IPS-18a (cell line): ENCODE results near the gene DDX28.

ENCODE experiments used
- H3K27ac ChIP-seq: one replicate; pipeline ENCODE4 v1.5.1; 2013; ENCODE audit warnings: low read length
- H3K27me3 ChIP-seq: one replicate; pipeline ENCODE4 v1.6.1; 2013; ENCODE audit warnings: mild to moderate bottlenecking, low read length; ENCODE audit not compliant: control insufficient read depth, insufficient read depth
- H3K36me3 ChIP-seq: one replicate; pipeline ENCODE4 v1.6.1; 2013; ENCODE audit warnings: low read depth, low read length; ENCODE audit not compliant: control insufficient read depth
- H3K4me1 ChIP-seq: one replicate; pipeline ENCODE4 v1.6.1; 2013; ENCODE audit warnings: low read depth, low read length; ENCODE audit not compliant: control insufficient read depth
- H3K4me3 ChIP-seq: one replicate; pipeline ENCODE4 v1.5.1; 2013; ENCODE audit warnings: low read length
- H3K9ac ChIP-seq: one replicate; pipeline ENCODE4 v1.6.1; 2013; ENCODE audit warnings: mild to moderate bottlenecking, low read length, moderate library complexity
- H3K9me3 ChIP-seq: one replicate; pipeline ENCODE4 v1.6.1; 2013; ENCODE audit warnings: low read depth, low read length; ENCODE audit not compliant: control insufficient read depth

DDX28 gene

GRCh38 chr16:68062910-68063393 is 39.9 kb upstream of the DDX28 start:
- no peaks in the 10 kb centered on the region for H3K4me1 ChIP-seq
- H3K27ac ChIP-seq = no peak overlapping the region
- no peaks in the 10 kb centered on the region for H3K27me3 ChIP-seq
- H3K9ac ChIP-seq = no peak overlapping the region
- H3K36me3 ChIP-seq = peaks cover 2% of the 10 kb centered on the region
- no peak overlapping the region for H3K4me3 ChIP-seq
- H3K9me3 ChIP-seq = no peaks in the 10 kb centered on the region

DNA sequence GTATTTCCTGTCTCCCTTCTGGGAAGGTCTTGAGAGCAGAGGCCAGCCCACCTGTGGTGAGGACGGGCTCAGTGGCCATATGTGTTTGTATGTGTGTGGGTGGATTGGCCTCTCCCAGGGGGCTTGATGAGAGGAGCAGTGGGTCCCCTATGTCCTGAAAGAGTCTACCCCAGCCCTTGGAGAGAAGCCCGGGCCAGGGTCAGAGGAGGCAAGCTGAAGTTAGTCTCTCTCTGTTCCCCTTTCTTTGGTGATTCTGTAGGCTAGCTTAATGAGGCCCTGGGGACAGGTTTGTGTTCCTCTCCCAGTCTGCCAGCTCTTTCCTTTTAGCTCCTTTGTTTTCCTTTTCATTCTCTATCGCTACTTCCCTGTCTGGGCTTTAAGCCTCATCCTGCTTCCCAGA is 38.4 kb upstream of the DDX28 start:
- Histone ChIP-seq H3K36me3 (peaks cover 2% of the 10 kb centered on the region), H3K4me1 (no peaks in the 10 kb centered on the region), H3K9ac (no peak overlapping the region), H3K27ac (no peak overlapping the region), H3K4me3 (no peak overlapping the region), H3K27me3 (no peaks in the 10 kb centered on the region), H3K9me3 (no peaks in the 10 kb centered on the region)

DNA sequence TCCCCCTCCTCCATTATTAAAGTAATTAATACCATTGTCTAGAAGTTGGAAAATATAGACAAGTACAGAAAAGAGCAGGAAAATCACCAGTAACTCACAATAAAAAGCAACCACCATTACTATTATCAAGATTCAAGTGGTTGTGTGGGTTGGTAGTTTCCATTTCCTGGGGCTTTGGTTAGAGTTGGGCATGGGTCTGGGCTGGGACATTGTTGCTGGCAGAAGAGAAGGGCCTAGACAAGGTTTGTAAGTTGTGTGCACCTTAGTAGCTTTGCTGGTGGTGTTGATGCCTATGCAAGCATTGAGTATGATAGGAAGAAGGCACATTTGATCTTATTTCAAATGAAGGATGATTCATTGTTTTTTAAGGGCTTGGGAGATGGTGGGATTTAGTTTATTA is 36.8 kb upstream of the DDX28 start:
- peaks cover 8% of the 10 kb centered on the region for H3K36me3 ChIP-seq
- no peak overlapping the region for H3K9ac ChIP-seq
- no peak overlapping the region for H3K4me3 ChIP-seq
- H3K9me3 ChIP-seq = no peaks in the 10 kb centered on the region
- H3K27me3 ChIP-seq = no peaks in the 10 kb centered on the region
- H3K27ac ChIP-seq = no peak overlapping the region
- H3K4me1 ChIP-seq = no peaks in the 10 kb centered on the region

DNA sequence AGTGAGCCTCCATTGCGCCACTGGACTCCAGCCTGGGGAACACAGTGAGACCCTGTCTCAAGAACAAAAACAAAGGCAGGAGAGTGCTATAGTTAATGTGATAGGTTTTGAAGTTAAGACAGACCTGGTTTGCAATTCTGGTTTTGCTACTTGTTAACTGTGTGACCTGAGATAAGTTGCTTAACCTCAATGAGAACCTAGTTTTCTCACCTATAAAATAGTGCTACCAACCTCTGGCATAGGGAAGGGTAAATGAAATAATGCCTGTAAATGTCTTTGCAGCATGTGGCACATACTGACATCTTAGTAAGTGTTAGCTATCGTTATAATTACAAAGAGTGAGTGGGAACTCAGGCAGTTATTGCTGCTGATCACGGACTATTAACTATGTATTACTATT is 32.4 kb upstream of the DDX28 start:
- Histone ChIP-seq H3K27ac (no peak overlapping the region), H3K4me3 (no peak overlapping the region), H3K9me3 (no peaks in the 10 kb centered on the region), H3K36me3 (peaks cover 28% of the 10 kb centered on the region), H3K4me1 (no peaks in the 10 kb centered on the region), H3K9ac (no peak overlapping the region), H3K27me3 (no peaks in the 10 kb centered on the region)

- no peaks in the 10 kb centered on the region for H3K27me3 ChIP-seq
- H3K9ac ChIP-seq = no peak overlapping the region
- no peaks in the 10 kb centered on the region for H3K9me3 ChIP-seq
Measured at GRCh38 chr16:68049449-68049848, 26.4 kb upstream of the DDX28 start.

GRCh38 chr16:68047987-68048386 is 25.0 kb upstream of the DDX28 start:
- H3K27me3 ChIP-seq = no peaks in the 10 kb centered on the region
- H3K9me3 ChIP-seq = no peaks in the 10 kb centered on the region
- no peaks in the 10 kb centered on the region for H3K4me1 ChIP-seq
- H3K27ac ChIP-seq = no peak overlapping the region
- no peak overlapping the region for H3K4me3 ChIP-seq
- no peak overlapping the region for H3K9ac ChIP-seq
- H3K36me3 ChIP-seq = peaks cover 16% of the 10 kb centered on the region

More at GRCh38 chr16:68049449-68049848, 26.4 kb upstream of the DDX28 start:
- Histone ChIP-seq H3K27ac (no peak overlapping the region), H3K36me3 (peaks cover 30% of the 10 kb centered on the region), H3K4me1 (no peaks in the 10 kb centered on the region), H3K4me3 (no peak overlapping the region)

GRCh38 chr16:68046106-68046505 is 23.1 kb upstream of the DDX28 start:
- H3K9me3 ChIP-seq = no peaks in the 10 kb centered on the region
- no peak overlapping the region for H3K4me3 ChIP-seq
- H3K27ac ChIP-seq = no peak overlapping the region
- peaks cover 14% of the 10 kb centered on the region for H3K36me3 ChIP-seq
- no peak overlapping the region for H3K9ac ChIP-seq
- no peaks in the 10 kb centered on the region for H3K27me3 ChIP-seq
- H3K4me1 ChIP-seq = no peaks in the 10 kb centered on the region

- Histone ChIP-seq H3K4me3 (no peak overlapping the region), H3K36me3 (peaks cover 3% of the 10 kb centered on the region), H3K27me3 (no peaks in the 10 kb centered on the region), H3K9me3 (no peaks in the 10 kb centered on the region), H3K27ac (no peak overlapping the region), H3K9ac (no peak overlapping the region), H3K4me1 (no peaks in the 10 kb centered on the region)
Measured at GRCh38 chr16:68041783-68042182, 18.8 kb upstream of the DDX28 start.

GRCh38 chr16:68040506-68041288 is 17.7 kb upstream of the DDX28 start:
- Histone ChIP-seq H3K36me3 (peaks cover 3% of the 10 kb centered on the region), H3K9ac (no peak overlapping the region), H3K27ac (no peak overlapping the region), H3K27me3 (no peaks in the 10 kb centered on the region), H3K9me3 (no peaks in the 10 kb centered on the region), H3K4me1 (no peaks in the 10 kb centered on the region), H3K4me3 (no peak overlapping the region)

DNA sequence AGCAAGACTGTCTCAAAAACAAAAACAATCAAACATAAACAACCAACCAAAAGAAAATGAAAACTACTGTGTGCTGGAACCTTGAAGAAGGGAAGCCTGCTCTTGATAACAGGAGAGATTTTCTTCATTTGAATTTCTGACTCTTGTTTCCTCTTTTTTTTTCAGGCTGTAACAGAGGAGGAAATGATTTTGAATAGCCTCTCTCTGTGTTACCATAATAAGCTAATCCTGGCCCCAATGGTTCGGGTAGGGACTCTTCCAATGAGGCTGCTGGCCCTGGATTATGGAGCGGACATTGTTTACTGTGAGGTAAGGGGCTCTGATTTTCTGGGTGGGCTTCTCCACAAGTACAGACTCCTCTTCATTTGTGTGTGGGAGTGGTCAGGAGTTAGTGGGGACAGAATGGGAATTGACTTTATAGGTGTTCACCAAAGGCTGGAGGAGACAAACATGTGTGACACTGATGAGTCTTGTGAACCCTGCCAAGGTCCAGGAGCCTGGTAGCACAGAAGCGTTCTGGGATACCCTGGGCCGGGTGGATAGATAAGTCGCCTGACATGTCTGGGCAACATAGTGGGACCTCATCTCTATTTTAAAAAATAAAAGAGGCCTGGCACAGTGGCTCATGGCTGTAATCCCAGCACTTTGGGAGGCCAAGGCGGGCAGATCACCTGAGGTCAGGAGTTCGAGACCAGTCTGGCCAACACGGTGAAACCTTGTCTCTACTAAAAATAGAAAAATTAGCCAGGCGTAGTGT is 15.0 kb upstream of the DDX28 start:
- Histone ChIP-seq H3K36me3 (peaks cover 3% of the 10 kb centered on the region), H3K4me1 (no peaks in the 10 kb centered on the region), H3K9me3 (no peaks in the 10 kb centered on the region), H3K4me3 (no peak overlapping the region), H3K27me3 (no peaks in the 10 kb centered on the region), H3K9ac (no peak overlapping the region), H3K27ac (no peak overlapping the region)

DNA sequence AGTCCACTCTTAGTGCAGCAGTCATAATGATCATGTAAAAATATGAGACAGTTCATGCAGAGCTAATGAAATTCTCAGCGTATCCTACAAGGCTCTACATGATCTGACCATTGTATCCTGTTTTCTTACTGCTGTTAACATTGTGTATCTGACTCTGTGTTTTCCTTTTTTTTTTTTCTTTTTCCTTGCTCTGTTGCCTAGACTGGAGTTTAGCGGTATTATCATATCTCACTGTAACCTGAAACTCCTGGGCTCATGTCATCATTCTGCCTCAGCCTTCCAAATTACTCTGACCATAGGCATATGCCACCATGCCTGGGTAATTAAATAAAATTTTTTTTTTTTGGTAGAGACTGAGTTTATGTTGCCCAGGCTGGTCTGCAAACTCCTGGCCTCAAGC is 12.2 kb upstream of the DDX28 start:
- Histone ChIP-seq H3K4me1 (no peaks in the 10 kb centered on the region), H3K36me3 (no peaks in the 10 kb centered on the region), H3K4me3 (no peak overlapping the region), H3K9ac (no peak overlapping the region), H3K27ac (no peak overlapping the region), H3K9me3 (no peaks in the 10 kb centered on the region), H3K27me3 (no peaks in the 10 kb centered on the region)
